DOHH2 (cell line): ENCODE measurements around the gene PCBP2.

Experiments
- H3F3A ChIP-seq: fragments of 200-600 bp; sonication (generic), shearing (Covaris generic); 2 replicates; pipeline ENCODE4 v1.6.0; 2016; ENCODE audit warnings: antibody characterized with exemption, mild to moderate bottlenecking; ENCODE audit not compliant: control insufficient read depth, insufficient read depth
- H3K27ac ChIP-seq: fragments of 200-600 bp; sonication (generic); 2 replicates; pipeline ENCODE4 v1.5.1; 2014; ENCODE audit warnings: low read depth, mild to moderate bottlenecking, low read length, moderate library complexity
- H3K27me3 ChIP-seq: fragments of 200-600 bp; sonication (generic); 2 replicates; pipeline ENCODE4 v1.6.1; 2014; ENCODE audit warnings: mild to moderate bottlenecking, low read length, mixed read lengths; ENCODE audit not compliant: control insufficient read depth
- H3K36me3 ChIP-seq: fragments of 200-600 bp; sonication (generic); 2 replicates; pipeline ENCODE4 v1.6.1; 2014; ENCODE audit warnings: mild to moderate bottlenecking, low read length, moderate library complexity, mixed read lengths; ENCODE audit not compliant: control insufficient read depth
- H3K4me1 ChIP-seq: fragments of 200-600 bp; sonication (generic); 2 replicates; pipeline ENCODE4 v1.6.1; 2014; ENCODE audit warnings: mild to moderate bottlenecking, low read length, mixed read lengths; ENCODE audit not compliant: control insufficient read depth
- H3K4me2 ChIP-seq: fragments of 200-600 bp; sonication (generic); 2 replicates; pipeline ENCODE4 v1.6.0; 2014; ENCODE audit warnings: mild to moderate bottlenecking, low read length, moderate library complexity
- H3K4me3 ChIP-seq: fragments of 200-600 bp; sonication (generic); 2 replicates; pipeline ENCODE4 v1.5.1; 2014; ENCODE audit warnings: mild to moderate bottlenecking, low read length, mixed read lengths
- H3K79me2 ChIP-seq: fragments of 200-600 bp; sonication (generic); 2 replicates; pipeline ENCODE4 v1.6.1; 2014; ENCODE audit warnings: mild to moderate bottlenecking, low read length, mixed read lengths; ENCODE audit not compliant: control insufficient read depth
- H3K9me2 ChIP-seq: fragments of 200-600 bp; sonication (generic); replicated peaks from 2 replicates; pipeline ENCODE4 v1.6.1; 2014; ENCODE audit warnings: mild to moderate bottlenecking, low read length, mixed read lengths; ENCODE audit not compliant: control insufficient read depth
- H3K9me3 ChIP-seq: fragments of 200-600 bp; sonication (generic); 2 replicates; pipeline ENCODE4 v1.6.1; 2014; ENCODE audit warnings: antibody characterized with exemption, low read length, mixed read lengths; ENCODE audit not compliant: control insufficient read depth, insufficient read depth
- H4K20me1 ChIP-seq: fragments of 200-600 bp; sonication (generic); 2 replicates; pipeline ENCODE4 v1.6.0; 2014; ENCODE audit warnings: low read depth, mild to moderate bottlenecking, antibody characterized with exemption, low read length, moderate library complexity; ENCODE audit not compliant: control insufficient read depth, insufficient read depth
- CTCF ChIP-seq: fragments of 200-600 bp; sonication (generic); IDR thresholded peaks from one replicate; pipeline ENCODE4 v1.5.1; 2014; ENCODE audit warnings: antibody characterized with exemption, mild to moderate bottlenecking, low read depth, low read length; ENCODE audit not compliant: poor library complexity, severe bottlenecking
- EZH2phosphoT487 ChIP-seq: fragments of 200-600 bp; sonication (generic); IDR thresholded peaks from 2 replicates; pipeline ENCODE4 v1.6.1; 2017; ENCODE audit warnings: borderline replicate concordance, mild to moderate bottlenecking, antibody characterized with exemption, low read length, moderate library complexity, mixed read lengths

The PCBP2 gene

GRCh38 chr12:53506881-53507602, 55.1 kb downstream of the PCBP2 start, which contains the start of gene NPFF:
TSS of gene NPFF (minus strand) at chr12:53507484. CDS start at chr12:53507474, 10 bp downstream.
- H3K27ac ChIP-seq: no peak within 1 kb of the TSS
- H3K27me3 ChIP-seq: no peaks in the 10 kb centered on the region
- no peaks in the 10 kb centered on the region for H4K20me1 ChIP-seq
- peaks cover 3% of the 10 kb centered on the region; the same call in 1 of the 2 replicates for H3F3A ChIP-seq
- TF ChIP-seq EZH2phosphoT487: no peak
- no peak for TF ChIP-seq CTCF
- H3K79me2 ChIP-seq: peaks cover 13% of the 10 kb centered on the region
- no peaks in the 10 kb centered on the region for H3K9me3 ChIP-seq
- no peak within 1 kb of the TSS for H3K4me2 ChIP-seq
- H3K36me3 ChIP-seq: peaks cover 23% of the 10 kb centered on the region; the same call in 1 of the 2 replicates
- H3K9me2 ChIP-seq: no peaks in the 10 kb centered on the region
- no peak within 1 kb of the TSS for H3K4me3 ChIP-seq
- H3K4me1 ChIP-seq: peaks cover 14% of the 10 kb centered on the region

DNA sequence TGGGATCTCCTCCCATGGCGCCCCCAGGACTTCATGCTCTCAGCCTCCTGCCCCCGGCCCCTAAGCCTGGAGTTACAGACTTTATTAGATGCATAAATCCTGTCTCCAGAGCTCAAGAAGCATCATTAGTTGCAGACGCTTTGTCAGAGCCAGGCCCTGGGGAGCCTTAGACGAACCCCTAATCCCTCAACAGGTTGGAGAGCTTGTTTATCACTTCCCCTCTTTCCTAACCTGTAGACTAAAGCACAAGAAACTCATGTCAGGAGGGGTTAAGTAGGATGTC, 55.6 kb downstream of the PCBP2 start:
- Histone ChIP-seq H3K4me3 (no peak overlapping the region), H3K36me3 (peaks cover 23% of the 10 kb centered on the region; the same call in 1 of the 2 replicates), H3K79me2 (peaks cover 8% of the 10 kb centered on the region), H3K4me2 (no peak overlapping the region), H3K27me3 (no peaks in the 10 kb centered on the region), H3K9me3 (no peaks in the 10 kb centered on the region), H3F3A (peaks cover 5% of the 10 kb centered on the region; the same call in 1 of the 2 replicates), H3K27ac (no peak overlapping the region), H4K20me1 (no peaks in the 10 kb centered on the region), H3K4me1 (peaks cover 9% of the 10 kb centered on the region), H3K9me2 (no peaks in the 10 kb centered on the region)
- TF ChIP-seq CTCF (no peak), EZH2phosphoT487 (no peak)

DNA sequence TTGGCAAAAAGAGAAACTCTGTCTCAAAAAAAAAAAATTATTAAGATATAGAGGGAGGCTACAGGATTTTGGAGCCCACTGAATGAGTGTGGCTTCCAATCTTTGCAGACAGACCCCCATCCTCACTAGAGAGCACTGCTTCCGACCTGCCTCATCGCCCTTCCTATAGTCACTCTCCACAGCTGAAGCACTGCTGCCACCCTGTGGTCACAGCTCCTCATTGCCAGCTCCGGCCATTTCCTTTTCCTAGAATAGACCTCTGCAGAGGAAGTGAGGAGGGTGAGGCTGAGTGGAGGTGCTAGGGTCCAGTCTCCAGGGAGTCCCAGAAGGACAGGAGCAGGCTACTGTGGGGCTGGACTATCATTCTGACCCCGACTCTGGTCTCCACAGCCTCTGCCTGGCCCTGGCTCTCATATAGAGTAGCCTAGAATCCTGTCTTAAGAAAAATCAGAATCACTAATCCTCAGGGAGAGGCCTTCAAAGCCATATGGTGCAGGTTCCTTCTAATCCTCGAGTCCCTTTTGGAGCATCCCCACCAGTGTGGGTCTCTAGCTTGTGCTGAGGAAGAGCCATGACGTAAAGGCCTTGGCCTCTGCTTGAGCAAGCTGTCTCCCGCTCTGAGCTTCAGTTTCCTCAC, 56.8 kb downstream of the PCBP2 start:
- Histone ChIP-seq H3K9me3 (no peaks in the 10 kb centered on the region), H3K9me2 (no peaks in the 10 kb centered on the region), H3K4me2 (peak overlapping the region; percentile 25), H3K4me3 (no peak overlapping the region), H3K79me2 (no peaks in the 10 kb centered on the region), H4K20me1 (no peaks in the 10 kb centered on the region), H3K36me3 (peaks cover 22% of the 10 kb centered on the region; the same call in 1 of the 2 replicates), H3K4me1 (peaks cover 9% of the 10 kb centered on the region), H3K27me3 (no peaks in the 10 kb centered on the region), H3F3A (peaks cover 6% of the 10 kb centered on the region; the same call in 1 of the 2 replicates), H3K27ac (no peak overlapping the region)
- TF ChIP-seq CTCF (peak; percentile 95), EZH2phosphoT487 (no peak)
